Kidney capillary endothelial cell (primary cell): ENCODE results near the gene CYTH4.

Experiments
- DNase-seq: peaks from one replicate; pipeline ENCODE4 v3.0.0-alpha.2; 2018; ENCODE audit warnings: low spot score

The CYTH4 gene

GRCh38 chr22:37270928-37271650 lies 11.2 kb upstream of the CYTH4 start:
- no peak for DNase-seq

GRCh38 chr22:37273126-37273845 lies 9.0 kb upstream of the CYTH4 start:
- no peak for DNase-seq

GRCh38 chr22:37273846-37274225 lies 8.5 kb upstream of the CYTH4 start:
- DNase-seq, result no peak

GRCh38 chr22:37274380-37274862 lies 7.9 kb upstream of the CYTH4 start:
- no peak for DNase-seq

GRCh38 chr22:37275134-37275533 lies 7.2 kb upstream of the CYTH4 start:
- DNase-seq, result no peak

GRCh38 chr22:37275622-37276021 lies 6.7 kb upstream of the CYTH4 start:
- no peak for DNase-seq

GRCh38 chr22:37276776-37277175 lies 5.5 kb upstream of the CYTH4 start:
- DNase-seq, result no peak

GRCh38 chr22:37277384-37277783 lies 4.9 kb upstream of the CYTH4 start:
- DNase-seq, result no peak

- no peak for DNase-seq
Measured at GRCh38 chr22:37278261-37278660, 4.0 kb upstream of the CYTH4 start.

GRCh38 chr22:37279331-37280181 lies 2.8 kb upstream of the CYTH4 start:
- DNase-seq, result no peak

GRCh38 chr22:37280718-37281117 lies 1.6 kb upstream of the CYTH4 start:
- no peak for DNase-seq

- DNase-seq, result no peak
Measured at GRCh38 chr22:37281195-37281594, 1.1 kb upstream of the CYTH4 start.

- DNase-seq, result no peak
Measured at GRCh38 chr22:37281646-37282384, 493 bp upstream of the CYTH4 start.

- no peak for DNase-seq
Measured at GRCh38 chr22:37283393-37283937, 1.2 kb downstream of the CYTH4 start.

GRCh38 chr22:37284126-37284804 lies 2.0 kb downstream of the CYTH4 start:
- DNase-seq, result no peak

- no peak for DNase-seq
Measured at GRCh38 chr22:37284805-37285355, 2.6 kb downstream of the CYTH4 start.

- no peak for DNase-seq
Measured at GRCh38 chr22:37285937-37286336, 3.6 kb downstream of the CYTH4 start.

GRCh38 chr22:37287550-37287951 lies 5.2 kb downstream of the CYTH4 start:
- no peak for DNase-seq

GRCh38 chr22:37288521-37288920 lies 6.2 kb downstream of the CYTH4 start:
- no peak for DNase-seq

GRCh38 chr22:37289156-37289735 lies 6.9 kb downstream of the CYTH4 start:
- DNase-seq, result no peak
